ENCODE results near the gene CPNE4. TPM values are rescaled to one million over a fixed set of nuclear protein-coding genes. Genes with fewer than 3 reads are reported as not detected.

CPNE4 gene
- total RNA-seq, 1 experiment from 2014 or later, result 31.1 TPM

GRCh38 chr3:131530843-131531242 is 504.0 kb downstream of the CPNE4 start:
- no peak overlapping the region for H3K4me3 Mint-ChIP-seq (ENCODE audit: low read depth, unreplicated experiment)
- no peaks in the 10 kb centered on the region for H3K36me3 Mint-ChIP-seq (ENCODE audit: insufficient read depth, unreplicated experiment)
- DNase-seq, result no peak
- BruUV-seq (replicated peaks), result no TSS peak
- H3K9me3 Mint-ChIP-seq (ENCODE audit: low read depth, unreplicated experiment), result no peaks in the 10 kb centered on the region
- H3K27me3 Mint-ChIP-seq (ENCODE audit: unreplicated experiment), result peaks cover 24% of the 10 kb centered on the region
- H3K4me1 Mint-ChIP-seq (ENCODE audit: low read depth, unreplicated experiment), result no peaks in the 10 kb centered on the region
- no peak for TF ChIP-seq CTCF (IDR thresholded peaks at IDR 0.05; ENCODE audit: unreplicated experiment)
- H3K27ac Mint-ChIP-seq (ENCODE audit: unreplicated experiment), result no peak overlapping the region
- intact Hi-C loops (cut with micrococcal nuclease; ENCODE audit: unreplicated experiment), result no loop called here
- CTCF ChIA-PET, result interaction anchor here (0.6 to 1.2 kb wide), 2 partner anchors 12 to 82 kb away, joined by 3 to 6 read pairs; no protein-coding TSS in a partner anchor

GRCh38 chr3:131530388-131530787 is 504.4 kb downstream of the CPNE4 start:
- no peak for DNase-seq
- CTCF ChIA-PET, result interaction anchor here (0.5 to 1.2 kb wide), 2 partner anchors 12 to 45 kb away, joined by 3 read pairs; no protein-coding TSS in a partner anchor
- Mint-ChIP-seq H3K27ac (ENCODE audit: unreplicated experiment) (no peak overlapping the region), H3K36me3 (ENCODE audit: insufficient read depth, unreplicated experiment) (no peaks in the 10 kb centered on the region), H3K4me1 (ENCODE audit: low read depth, unreplicated experiment) (no peaks in the 10 kb centered on the region), H3K4me3 (ENCODE audit: low read depth, unreplicated experiment) (no peak overlapping the region), H3K9me3 (ENCODE audit: low read depth, unreplicated experiment) (no peaks in the 10 kb centered on the region), H3K27me3 (ENCODE audit: unreplicated experiment) (peaks cover 24% of the 10 kb centered on the region)
- intact Hi-C loops (cut with micrococcal nuclease; ENCODE audit: unreplicated experiment), result no loop called here
- TF ChIP-seq CTCF (IDR thresholded peaks at IDR 0.05; ENCODE audit: unreplicated experiment), result no peak
- TSS peak; percentile 36 for BruUV-seq (replicated peaks)

GRCh38 chr3:131526801-131527347 is 507.9 kb downstream of the CPNE4 start:
- H3K27ac Mint-ChIP-seq (ENCODE audit: unreplicated experiment), result no peak overlapping the region
- no peaks in the 10 kb centered on the region for H3K36me3 Mint-ChIP-seq (ENCODE audit: insufficient read depth, unreplicated experiment)
- no peaks in the 10 kb centered on the region for H3K4me1 Mint-ChIP-seq (ENCODE audit: low read depth, unreplicated experiment)
- no peak for TF ChIP-seq CTCF (IDR thresholded peaks at IDR 0.05; ENCODE audit: unreplicated experiment)
- peaks cover 24% of the 10 kb centered on the region for H3K27me3 Mint-ChIP-seq (ENCODE audit: unreplicated experiment)
- no peaks in the 10 kb centered on the region for H3K9me3 Mint-ChIP-seq (ENCODE audit: low read depth, unreplicated experiment)
- DNase-seq, result no peak
- BruUV-seq (replicated peaks), result no TSS peak
- H3K4me3 Mint-ChIP-seq (ENCODE audit: low read depth, unreplicated experiment), result no peak overlapping the region
- CTCF ChIA-PET, result interaction anchor here (1.2 kb wide), 1 partner anchor 11 kb away, joined by 3 read pairs; no protein-coding TSS in a partner anchor
- intact Hi-C loops (cut with micrococcal nuclease; ENCODE audit: unreplicated experiment), result no loop called here

GRCh38 chr3:131518680-131519079 is 516.1 kb downstream of the CPNE4 start:
- Mint-ChIP-seq H3K4me1 (ENCODE audit: low read depth, unreplicated experiment) (no peaks in the 10 kb centered on the region), H3K4me3 (ENCODE audit: low read depth, unreplicated experiment) (no peak overlapping the region), H3K36me3 (ENCODE audit: insufficient read depth, unreplicated experiment) (no peaks in the 10 kb centered on the region), H3K27me3 (ENCODE audit: unreplicated experiment) (no peaks in the 10 kb centered on the region), H3K27ac (ENCODE audit: unreplicated experiment) (no peak overlapping the region), H3K9me3 (ENCODE audit: low read depth, unreplicated experiment) (no peaks in the 10 kb centered on the region)
- no TSS peak for BruUV-seq (replicated peaks)
- intact Hi-C loops (cut with micrococcal nuclease; ENCODE audit: unreplicated experiment), result no loop called here
- CTCF ChIA-PET, result no interaction called here
- no peak for TF ChIP-seq CTCF (IDR thresholded peaks at IDR 0.05; ENCODE audit: unreplicated experiment)
- DNase-seq, result no peak
